Type B pancreatic cell (in vitro differentiated cells): Measurements from ENCODE around the gene RPSA. TPM values are rescaled to one million over a fixed set of nuclear protein-coding genes. Genes with fewer than 3 reads are reported as not detected.

ENCODE experiments used
- DNase-seq: peaks from one replicate; pipeline ENCODE4 v3.0.0; 2021; ENCODE audit warnings: mixed read lengths; ENCODE audit not compliant: unreplicated experiment; ENCODE audit errors: extremely low spot score
- H3K27ac Mint-ChIP-seq: 2 replicates; pipeline ENCODE4 v1.8.0; 2021; ENCODE audit warnings: mild to moderate bottlenecking, mixed read lengths
- H3K27me3 Mint-ChIP-seq: 2 replicates; pipeline ENCODE4 v1.8.0; 2021; ENCODE audit warnings: mixed read lengths
- H3K36me3 Mint-ChIP-seq: 2 replicates; pipeline ENCODE4 v1.8.0; 2021; ENCODE audit warnings: mixed read lengths
- H3K4me1 Mint-ChIP-seq: one replicate; pipeline ENCODE4 v1.8.0; 2021; ENCODE audit warnings: mixed read lengths; ENCODE audit not compliant: unreplicated experiment
- H3K4me3 Mint-ChIP-seq: 2 replicates; pipeline ENCODE4 v1.8.0; 2021; ENCODE audit warnings: mild to moderate bottlenecking, mixed read lengths
- H3K9me3 Mint-ChIP-seq: 2 replicates; pipeline ENCODE4 v1.8.0; 2021; ENCODE audit warnings: mixed read lengths
- CTCF ChIP-seq: fragments of 200-600 bp; sonication (generic); conservative IDR thresholded peaks from 2 replicates; pipeline ENCODE4 v1.5.0; 2021; ENCODE audit warnings: antibody characterized with exemption, mild to moderate bottlenecking
- total RNA-seq: library from RNA; stranded (reverse); gene quantifications from 2 replicates; pipeline ENCODE4 v1.2.1, GENCODE V29; 2021; ENCODE audit warnings: low replicate concordance

The RPSA gene
- total RNA-seq, 1 donor from 2014 or later, result 1,454 TPM

GRCh38 chr3:39386318-39386717 lies 20.2 kb upstream of the RPSA start:
- DNase-seq, result no peak
- Mint-ChIP-seq H3K4me3 (no peak overlapping the region), H3K4me1 (peaks cover 32% of the 10 kb centered on the region), H3K27me3 (no peaks in the 10 kb centered on the region), H3K9me3 (no peaks in the 10 kb centered on the region), H3K36me3 (peaks cover 11% of the 10 kb centered on the region), H3K27ac (no peak overlapping the region)
- TF ChIP-seq CTCF, result no peak

GRCh38 chr3:39387411-39387975 lies 19.0 kb upstream of the RPSA start:
- peaks cover 28% of the 10 kb centered on the region for H3K4me1 Mint-ChIP-seq
- no peaks in the 10 kb centered on the region for H3K9me3 Mint-ChIP-seq
- no peak overlapping the region for H3K4me3 Mint-ChIP-seq
- no peak for DNase-seq
- H3K36me3 Mint-ChIP-seq, result peaks cover 16% of the 10 kb centered on the region
- H3K27ac Mint-ChIP-seq, result no peak overlapping the region
- no peak for TF ChIP-seq CTCF
- H3K27me3 Mint-ChIP-seq, result no peaks in the 10 kb centered on the region

- TF ChIP-seq CTCF, result no peak
- Mint-ChIP-seq H3K4me3 (no peak overlapping the region), H3K4me1 (peaks cover 25% of the 10 kb centered on the region), H3K9me3 (no peaks in the 10 kb centered on the region), H3K27me3 (no peaks in the 10 kb centered on the region), H3K27ac (no peak overlapping the region), H3K36me3 (peaks cover 16% of the 10 kb centered on the region)
- DNase-seq, result no peak
Observed at GRCh38 chr3:39388153-39388552, 18.4 kb upstream of the RPSA start.

GRCh38 chr3:39388741-39389248 lies 17.7 kb upstream of the RPSA start:
- H3K27ac Mint-ChIP-seq, result no peak overlapping the region
- no peaks in the 10 kb centered on the region for H3K27me3 Mint-ChIP-seq

GRCh38 chr3:39390181-39390580 lies 16.3 kb upstream of the RPSA start:
- H3K27me3 Mint-ChIP-seq, result no peaks in the 10 kb centered on the region

More at GRCh38 chr3:39388741-39389248, 17.7 kb upstream of the RPSA start:
- H3K4me3 Mint-ChIP-seq, result no peak overlapping the region
- no peak for TF ChIP-seq CTCF
- peaks cover 25% of the 10 kb centered on the region for H3K4me1 Mint-ChIP-seq
- H3K36me3 Mint-ChIP-seq, result peaks cover 18% of the 10 kb centered on the region
- H3K9me3 Mint-ChIP-seq, result no peaks in the 10 kb centered on the region
- no peak for DNase-seq

More at GRCh38 chr3:39390181-39390580, 16.3 kb upstream of the RPSA start:
- DNase-seq, result no peak
- peaks cover 27% of the 10 kb centered on the region for H3K36me3 Mint-ChIP-seq
- no peaks in the 10 kb centered on the region for H3K9me3 Mint-ChIP-seq
- peaks cover 22% of the 10 kb centered on the region for H3K4me1 Mint-ChIP-seq
- no peak for TF ChIP-seq CTCF
- H3K27ac Mint-ChIP-seq, result peak overlapping the region; percentile 18
- H3K4me3 Mint-ChIP-seq, result no peak overlapping the region
